NCI-H526 (cell line): ENCODE measurements around the gene REV1.

ENCODE experiments used
- DNase-seq, 2 experiments: peaks; one replicate each; lab custom pipeline; 2025; lab: John Stamatoyannopoulos, UW

Gene REV1

DNA sequence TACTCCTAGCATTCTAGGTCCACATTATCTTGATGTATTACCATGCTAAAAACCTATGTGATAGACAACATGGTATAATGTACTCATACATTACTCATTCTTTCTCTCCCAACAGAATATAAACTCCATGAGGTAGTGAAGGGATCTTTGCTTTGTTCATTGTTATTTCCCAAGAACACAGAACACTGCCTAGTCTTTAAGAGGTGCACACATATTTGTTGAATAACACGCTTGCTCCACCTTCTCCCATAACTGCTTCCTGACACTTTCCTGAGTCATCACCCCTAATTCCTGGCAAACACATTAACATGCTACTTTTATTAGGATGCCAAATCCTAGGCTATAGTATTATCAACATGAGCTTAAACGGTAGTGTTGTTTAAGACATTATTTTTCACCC, 41.3 kb downstream of the REV1 start:
- no peak for DNase-seq

DNA sequence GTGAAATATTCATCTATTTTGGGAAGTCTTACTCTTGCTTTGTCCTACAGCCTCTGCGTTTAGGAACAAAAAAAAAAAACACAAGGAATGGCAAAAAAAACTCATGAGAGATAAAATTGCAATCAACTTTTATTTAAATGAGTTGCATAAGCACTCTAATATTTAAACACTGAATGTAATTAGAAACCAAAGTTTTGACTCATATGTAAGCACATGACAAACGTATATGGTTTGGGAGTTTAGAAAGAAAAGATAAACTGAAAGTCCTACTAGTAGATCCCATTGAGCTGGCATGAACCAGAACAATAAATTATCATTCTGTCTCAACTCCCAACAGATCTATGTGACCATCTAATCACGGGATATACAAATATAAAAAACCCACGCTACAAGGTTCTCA, 44.8 kb downstream of the REV1 start:
- DNase-seq: no peak

DNA sequence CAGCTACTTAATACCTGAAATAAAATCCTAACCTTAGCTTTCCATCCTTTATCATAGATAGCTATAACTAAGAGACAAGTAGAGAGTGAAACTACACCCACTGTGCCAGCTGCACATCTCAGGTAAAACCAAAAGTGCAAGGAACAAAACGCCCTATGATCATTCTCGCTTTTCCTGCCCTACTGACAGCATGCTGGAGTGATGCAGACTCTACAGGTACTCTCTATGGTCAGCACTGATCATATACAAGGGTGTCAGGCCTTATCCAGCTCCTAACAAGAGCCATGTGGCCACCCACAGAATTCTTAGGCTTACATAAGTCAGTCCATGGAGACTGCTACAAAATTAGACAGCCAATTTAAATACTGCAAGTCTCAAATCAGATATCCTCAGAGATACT, 45.6 kb downstream of the REV1 start:
- DNase-seq: no peak

DNA sequence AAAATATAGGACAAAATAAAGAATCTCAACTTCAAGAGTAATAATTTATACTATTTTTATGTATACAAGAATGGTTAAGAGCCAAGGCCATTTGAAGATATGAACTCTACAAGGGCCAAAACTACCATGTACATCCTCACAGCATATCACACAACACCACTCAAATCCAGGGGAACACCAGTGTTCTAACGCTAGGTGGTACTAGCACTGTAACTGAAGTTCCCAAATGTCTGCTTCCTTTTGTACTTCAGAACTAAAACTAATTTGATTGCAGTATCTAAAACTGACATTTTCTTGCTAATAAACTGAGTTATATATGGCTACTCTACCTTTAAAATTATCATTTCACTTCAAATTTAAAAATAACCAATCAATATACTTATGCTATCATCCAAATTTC, 47.0 kb downstream of the REV1 start:
- no peak for DNase-seq

- DNase-seq: no peak
These were observed 49.8 kb downstream of the REV1 start for GRCh38 chr2:99439971-99440505.

- no peak for DNase-seq
These were observed 52.9 kb downstream of the REV1 start for GRCh38 chr2:99436874-99437273.

DNA sequence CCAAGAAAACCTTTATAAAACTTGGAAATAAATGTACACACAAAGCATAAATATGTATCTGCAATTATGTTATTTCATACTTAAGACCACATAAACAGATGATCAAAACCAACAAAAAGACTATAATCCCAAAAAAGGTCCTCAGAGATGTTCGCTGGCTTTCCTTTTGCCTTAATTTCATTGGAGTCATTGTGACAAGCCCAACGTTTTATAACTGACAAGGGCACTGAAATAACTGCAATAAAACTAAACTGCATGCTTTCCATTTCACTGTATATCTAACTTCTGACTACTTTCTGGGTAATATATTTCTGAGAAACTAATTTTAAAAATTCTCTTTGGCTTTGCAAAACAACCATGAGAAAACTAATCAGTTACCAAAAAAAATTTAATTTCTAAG, 56.5 kb downstream of the REV1 start:
- DNase-seq: no peak

GRCh38 chr2:99431587-99432275, 58.1 kb downstream of the REV1 start:
- DNase-seq: no peak

GRCh38 chr2:99430614-99431291, 59.1 kb downstream of the REV1 start:
- DNase-seq: peak in 1 of 2 experiments; percentile 24

- DNase-seq: no peak
These were observed 64.8 kb downstream of the REV1 start for GRCh38 chr2:99425022-99425421.

DNA sequence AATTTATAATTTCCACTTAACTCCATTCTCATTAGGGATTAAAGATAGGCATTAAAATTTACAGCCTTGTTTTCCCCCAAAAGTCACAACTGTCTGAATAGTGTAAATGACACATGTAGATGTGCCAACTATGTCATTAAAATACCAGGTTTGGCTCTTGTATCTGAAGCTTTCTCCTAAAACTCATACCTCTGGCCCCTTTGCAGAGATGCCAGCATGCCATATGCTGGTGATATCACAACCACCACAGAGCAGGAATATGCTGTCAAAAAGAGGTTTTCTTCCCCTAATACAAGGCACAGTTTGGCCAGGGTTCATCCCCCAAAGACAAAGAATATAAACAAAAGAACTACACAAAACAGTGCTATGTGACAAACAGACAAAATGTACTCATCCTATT, 65.4 kb downstream of the REV1 start:
- DNase-seq: no peak

DNA sequence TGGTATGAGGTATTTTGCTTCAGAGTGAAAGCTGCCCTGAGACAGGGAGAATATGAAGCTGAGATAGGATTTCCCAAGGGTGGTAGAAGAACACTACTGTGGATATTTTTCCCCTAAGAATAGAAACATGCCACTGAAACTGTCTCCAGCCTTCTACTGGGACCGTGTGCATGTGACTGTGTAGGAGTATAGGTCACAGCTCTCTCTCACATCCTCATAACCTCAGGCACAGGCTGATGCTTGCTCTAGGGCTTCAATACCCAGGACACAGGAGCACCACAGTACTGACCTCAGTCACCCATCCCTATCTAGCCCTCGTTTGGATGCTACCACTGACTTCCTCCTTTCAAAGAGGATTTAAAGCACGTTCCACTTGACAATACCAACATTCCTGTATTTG, 67.2 kb downstream of the REV1 start:
- DNase-seq: no peak

GRCh38 chr2:99421469-99421868, 68.3 kb downstream of the REV1 start:
- DNase-seq: no peak

DNA sequence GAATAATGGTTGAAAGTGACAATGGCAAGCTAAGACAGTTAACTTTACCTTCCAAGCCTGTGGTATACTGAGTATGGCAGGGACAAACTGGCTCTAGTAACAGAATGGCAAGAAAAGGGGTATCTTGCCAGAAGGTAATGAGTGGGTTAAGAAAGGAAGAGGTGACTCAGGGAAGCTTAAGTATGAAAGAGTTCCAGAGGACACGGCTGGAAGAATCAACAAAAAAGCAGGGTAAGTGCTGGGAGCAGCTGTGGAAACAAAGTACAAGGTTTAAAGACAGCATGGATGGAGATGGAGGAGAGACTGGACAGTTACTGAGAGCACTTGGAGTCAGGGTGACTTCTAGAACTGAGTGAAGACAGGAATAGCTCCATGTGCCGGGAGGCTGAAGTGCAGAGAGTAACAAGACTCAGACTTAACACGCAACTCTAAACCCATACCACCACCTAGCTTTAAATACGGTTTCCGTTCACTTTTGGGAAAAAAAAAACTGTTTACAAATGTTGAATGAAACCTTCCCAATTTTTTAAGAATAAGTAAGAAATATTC, 69.0 kb downstream of the REV1 start:
- no peak for DNase-seq

DNA sequence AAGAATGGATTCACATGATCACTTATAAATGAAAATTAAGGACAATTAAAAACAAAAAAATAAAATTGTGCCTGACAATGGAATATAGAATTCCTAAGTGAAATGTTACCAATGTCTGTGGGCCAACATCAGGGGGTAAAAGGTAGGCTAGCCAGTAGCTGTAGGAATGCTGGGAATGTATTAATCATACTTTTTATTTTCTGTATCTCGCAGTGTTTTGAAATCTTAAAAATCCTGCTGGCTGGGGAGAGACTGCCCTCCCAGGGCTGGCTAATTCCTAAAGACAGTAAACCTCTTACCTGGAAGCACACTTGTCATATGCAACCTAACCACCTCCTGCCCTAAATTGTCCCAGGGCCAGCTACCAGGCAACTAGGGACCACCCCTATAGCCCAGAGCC, 69.8 kb downstream of the REV1 start:
- no peak for DNase-seq

- DNase-seq: no peak
These were observed 72.4 kb downstream of the REV1 start for GRCh38 chr2:99417396-99417795.

- DNase-seq: no peak
These were observed 75.3 kb downstream of the REV1 start for GRCh38 chr2:99414566-99414965.

DNA sequence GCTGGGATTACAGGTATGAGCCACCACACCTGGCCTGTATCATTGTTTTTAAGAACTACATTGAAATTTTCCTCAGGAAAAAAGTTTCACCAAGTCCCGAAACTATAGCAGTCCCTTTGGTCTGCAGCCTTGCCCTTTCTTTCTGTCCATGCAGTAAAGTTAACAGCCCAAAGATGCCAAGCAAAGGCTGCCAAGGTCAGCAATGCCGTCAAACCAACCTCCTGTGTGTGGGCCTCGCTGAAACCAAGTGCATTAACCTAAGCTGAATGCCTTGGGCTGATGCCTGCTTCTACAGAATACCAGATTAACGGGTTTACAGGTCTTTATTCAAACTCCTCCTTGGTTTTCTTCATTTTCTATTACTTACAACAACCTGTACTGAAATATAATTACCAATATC, 79.5 kb downstream of the REV1 start:
- DNase-seq: no peak

- no peak for DNase-seq
These were observed 83.7 kb downstream of the REV1 start for GRCh38 chr2:99406137-99406536.

GRCh38 chr2:99404797-99405669, 84.8 kb downstream of the REV1 start:
- no peak for DNase-seq

GRCh38 chr2:99404039-99404796, 85.6 kb downstream of the REV1 start:
- no peak for DNase-seq

- peak in 1 of 2 experiments; percentile 4 for DNase-seq
These were observed 86.3 kb downstream of the REV1 start for GRCh38 chr2:99403524-99403923.
